H1 (cell line): Measurements from ENCODE around the gene DNAH8. TPM values are rescaled to one million over a fixed set of nuclear protein-coding genes. Genes with fewer than 3 reads are reported as not detected.

Source experiments
- BACH1 ChIP-seq: IDR thresholded peaks from 2 replicates; pipeline ENCODE4 v1.6.1; 2012; ENCODE audit warnings: low read length, improper control_type of control experiment
- YY1 ChIP-seq: IDR thresholded peaks from 2 replicates; pipeline ENCODE4 v1.6.1; 2011; ENCODE audit warnings: low read depth, mild to moderate bottlenecking, low read length
- polyA plus RNA-seq, 7 experiments: library from polyadenylated mRNA; depleted of rRNA in 3 of 7; stranded (reverse) in 5 of 7; unstranded in 2 of 7; fragments of >200 nt in 5 of 7; fragments of 200-250 nt in 2 of 7; gene quantifications; 1 replicate in 5 of 7; 2 replicates in 1 of 7; 4 replicates in 1 of 7; pipeline versions ENCODE4 v1.2.1 to v1.2.3, GENCODE V29; 2011 to 2013; ENCODE audit warnings: missing spikeins in 2 of 7, mixed read lengths in 2 of 7
- total RNA-seq: library from RNA; stranded (reverse); fragmentation: NEBNext Ultra II Directional; extraction: Animal tissue kit (Norgen Biotek cat#: 25700); gene quantifications from 2 replicates; pipeline ENCODE4 v1.2.1, GENCODE V29; 2021

The DNAH8 gene
- total and polyA plus RNA-seq, 2 of the 8 experiments (the other 6 are each of a cell fraction or from before 2014, with no cell fraction given): under 0.01 TPM; not detected in 1

- TF ChIP-seq YY1: no peak
- no peak for TF ChIP-seq BACH1
Measured at GRCh38 chr6:38725414-38726183, 10.5 kb downstream of the DNAH8 start (continued).
